CMK (cell line): ENCODE results near the gene NDUFA3.

Source experiments
- DNase-seq: peaks from one replicate; pipeline ENCODE4 v3.0.0-alpha.2; 2010; ENCODE audit warnings: low read depth

NDUFA3 gene

GRCh38 chr19:54107876-54108490, 5.3 kb downstream of the NDUFA3 start:
- no peak for DNase-seq

- DNase-seq = no peak
These were observed 5.8 kb downstream of the NDUFA3 start for GRCh38 chr19:54108496-54108895.

GRCh38 chr19:54109651-54110050, 7.0 kb downstream of the NDUFA3 start:
- DNase-seq = no peak

- DNase-seq = peak; percentile 54
These were observed 11.9 kb downstream of the NDUFA3 start for GRCh38 chr19:54114340-54115108.

GRCh38 chr19:54115109-54116063, 12.7 kb downstream of the NDUFA3 start, which contains the start of the genes PRPF31 and TFPT:
Gene PRPF31 (plus strand): TSS chr19:54115754. CDS start chr19:54118279, 2,525 bp downstream.
Gene TFPT (minus strand): TSS chr19:54115657. CDS start chr19:54115269, 388 bp downstream.
- DNase-seq = peak; percentile 92

DNA sequence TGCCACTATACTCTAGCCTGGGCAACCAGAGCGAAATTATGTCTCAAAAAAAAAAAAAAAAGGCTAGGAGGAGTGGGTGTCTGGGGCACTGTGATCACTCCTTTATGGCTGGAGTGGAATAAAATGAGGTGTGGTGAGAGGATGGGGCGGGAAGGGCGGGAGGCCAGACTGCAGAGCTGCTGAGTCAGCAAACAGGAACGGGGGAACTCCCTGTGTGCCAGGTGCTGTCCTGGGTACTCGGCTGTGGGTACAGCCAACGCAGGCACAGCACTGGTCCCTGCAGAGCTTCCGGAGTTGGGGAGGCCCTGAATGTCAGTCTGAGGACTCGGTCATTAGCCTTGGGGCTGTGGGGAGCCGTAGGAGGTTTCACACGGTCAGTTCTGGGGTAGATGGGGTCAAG, 18.6 kb downstream of the NDUFA3 start:
- no peak for DNase-seq

DNA sequence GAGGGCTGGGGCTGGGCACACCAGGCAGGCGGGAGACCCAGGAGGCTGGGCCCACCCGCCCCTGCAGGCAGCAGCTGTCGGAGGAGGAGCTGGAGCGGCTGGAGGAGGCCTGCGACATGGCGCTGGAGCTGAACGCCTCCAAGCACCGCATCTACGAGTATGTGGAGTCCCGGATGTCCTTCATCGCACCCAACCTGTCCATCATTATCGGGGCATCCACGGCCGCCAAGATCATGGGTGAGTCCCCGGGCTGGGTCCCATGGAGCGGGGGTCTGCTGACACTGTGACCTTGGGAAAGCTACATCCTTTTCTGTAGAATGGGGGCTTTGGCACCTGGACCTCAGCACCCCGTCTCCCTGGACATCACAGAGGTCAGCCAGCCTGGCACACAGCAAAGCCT, 21.0 kb downstream of the NDUFA3 start:
- DNase-seq = no peak

GRCh38 chr19:54124393-54124792, 21.7 kb downstream of the NDUFA3 start:
- DNase-seq = no peak

GRCh38 chr19:54125713-54126112, 23.1 kb downstream of the NDUFA3 start:
- DNase-seq = no peak

DNA sequence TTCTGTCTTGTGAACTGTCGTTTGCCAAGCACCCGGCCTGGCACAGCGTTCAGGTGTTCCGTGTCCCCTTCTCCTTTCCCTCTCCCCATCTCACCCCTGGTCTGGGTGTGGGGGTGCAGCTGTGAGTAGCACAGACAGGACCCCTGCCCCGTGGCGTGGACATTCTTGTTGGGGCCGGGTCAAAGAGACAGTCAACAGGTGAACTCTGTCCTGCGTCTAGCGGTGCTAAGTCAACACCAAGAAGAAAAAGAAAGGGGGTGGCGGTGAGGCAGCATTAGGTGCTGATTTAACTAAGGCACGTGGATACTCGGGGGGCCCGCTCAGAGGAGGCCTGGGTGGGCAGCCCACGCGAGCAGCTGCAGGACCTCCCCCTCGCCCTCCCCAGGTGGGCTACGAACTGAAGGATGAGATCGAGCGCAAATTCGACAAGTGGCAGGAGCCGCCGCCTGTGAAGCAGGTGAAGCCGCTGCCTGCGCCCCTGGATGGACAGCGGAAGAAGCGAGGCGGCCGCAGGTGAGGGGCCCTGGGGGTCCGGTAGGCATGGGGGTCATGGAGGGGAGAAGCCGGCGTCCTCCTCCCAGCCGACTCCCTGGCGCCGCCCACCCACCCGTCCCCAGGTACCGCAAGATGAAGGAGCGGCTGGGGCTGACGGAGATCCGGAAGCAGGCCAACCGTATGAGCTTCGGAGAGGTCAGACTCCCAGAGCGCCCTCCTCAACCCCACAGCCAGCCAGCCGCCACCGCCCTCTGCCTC, 25.2 kb downstream of the NDUFA3 start:
- no peak for DNase-seq

DNA sequence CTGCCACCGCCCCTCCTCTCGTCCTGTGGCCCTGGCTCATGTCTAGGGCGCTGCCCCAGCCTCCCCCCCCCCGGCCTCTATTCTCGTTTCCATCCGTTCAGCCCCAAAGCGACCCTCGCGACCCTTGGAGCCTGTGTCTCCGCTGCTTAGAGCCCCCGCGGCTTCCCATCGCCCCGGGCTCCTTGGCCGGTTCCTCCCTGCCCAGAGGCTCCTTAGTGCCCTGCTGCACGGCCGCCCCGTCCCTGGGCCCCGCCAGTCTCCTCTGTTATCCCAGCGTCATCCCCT, 25.7 kb downstream of the NDUFA3 start:
- no peak for DNase-seq

DNA sequence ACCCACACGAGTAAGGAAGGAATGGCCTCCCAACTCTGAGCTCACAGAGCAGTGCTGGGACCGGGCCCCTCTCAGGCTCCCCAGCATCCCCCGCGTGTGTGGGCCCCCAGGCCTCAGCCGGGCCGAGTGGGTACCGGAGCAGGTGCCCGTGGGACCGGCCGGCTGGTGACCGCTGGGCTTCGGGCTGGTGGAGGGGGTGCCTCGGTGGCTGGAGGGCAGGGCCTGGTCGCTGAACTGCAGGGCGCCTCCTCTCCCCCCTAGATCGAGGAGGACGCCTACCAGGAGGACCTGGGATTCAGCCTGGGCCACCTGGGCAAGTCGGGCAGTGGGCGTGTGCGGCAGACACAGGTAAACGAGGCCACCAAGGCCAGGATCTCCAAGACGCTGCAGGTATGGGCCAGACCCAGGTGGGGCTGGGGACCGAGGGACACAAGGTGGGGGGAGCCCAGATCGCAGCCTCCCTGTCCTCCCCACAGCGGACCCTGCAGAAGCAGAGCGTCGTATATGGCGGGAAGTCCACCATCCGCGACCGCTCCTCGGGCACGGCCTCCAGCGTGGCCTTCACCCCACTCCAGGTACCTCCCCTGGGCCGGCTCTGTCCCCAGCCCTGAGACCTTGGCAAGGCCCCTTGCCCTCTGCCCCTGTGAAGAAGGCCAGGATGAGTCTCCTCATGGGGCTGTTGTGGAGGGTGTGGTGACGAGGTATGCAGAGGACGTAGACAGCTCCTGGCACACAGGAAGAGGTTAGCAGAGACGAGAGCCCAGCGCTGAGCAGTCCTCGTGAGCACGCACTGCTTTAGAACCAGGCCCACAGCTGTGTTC, 26.4 kb downstream of the NDUFA3 start:
- DNase-seq = no peak

DNA sequence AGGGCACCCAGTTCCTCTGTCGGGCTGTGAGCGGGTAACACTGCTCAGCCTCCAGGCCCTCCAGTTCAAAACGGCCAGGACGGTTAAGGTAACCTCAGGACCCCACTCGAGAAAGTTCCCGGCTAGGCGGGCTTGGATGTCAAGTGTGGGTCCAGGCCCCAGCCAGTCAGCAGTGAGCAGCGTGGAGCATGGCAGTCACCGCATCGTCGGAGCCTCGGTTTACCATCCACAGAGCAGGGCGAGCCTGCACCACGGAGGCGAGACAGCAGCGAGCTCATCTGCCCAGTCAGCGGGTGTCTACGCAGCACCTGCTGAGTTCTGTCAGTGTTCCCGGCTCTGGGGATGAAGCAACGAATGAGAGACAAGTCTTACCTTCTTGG, 27.0 kb downstream of the NDUFA3 start:
- DNase-seq = no peak

DNA sequence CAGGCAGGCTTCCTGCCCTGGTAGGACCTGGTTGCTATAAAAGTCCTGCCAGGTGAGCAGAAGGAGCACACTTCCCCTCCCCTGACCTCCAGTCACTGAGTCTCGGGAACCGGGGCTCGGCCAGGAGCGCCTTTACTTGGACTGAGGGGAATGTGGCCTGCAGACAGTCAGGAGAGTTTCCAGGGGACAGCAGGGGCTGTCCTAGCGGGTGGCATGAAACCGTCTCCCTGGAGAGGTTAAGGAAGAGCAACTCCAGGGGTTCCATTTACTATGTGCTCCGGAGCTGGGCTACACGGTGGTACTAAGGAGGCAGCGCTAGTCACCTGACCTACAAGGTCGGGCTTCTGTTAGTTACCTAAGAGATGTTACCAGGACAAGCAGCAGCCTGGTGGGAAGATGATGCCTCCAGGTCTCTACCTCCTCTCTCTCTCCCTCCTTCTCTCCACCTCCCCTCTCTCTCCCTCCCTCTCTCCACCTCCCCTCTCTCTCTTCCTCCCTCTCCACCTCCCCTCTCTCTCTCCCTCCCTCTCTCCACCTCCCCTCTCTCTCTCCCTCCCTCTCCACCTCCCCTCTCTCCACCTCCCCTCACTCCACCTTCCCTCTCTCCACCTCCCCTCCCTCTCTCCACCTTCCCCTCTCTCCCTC, 30.8 kb downstream of the NDUFA3 start:
- DNase-seq = peak; percentile 38

DNA sequence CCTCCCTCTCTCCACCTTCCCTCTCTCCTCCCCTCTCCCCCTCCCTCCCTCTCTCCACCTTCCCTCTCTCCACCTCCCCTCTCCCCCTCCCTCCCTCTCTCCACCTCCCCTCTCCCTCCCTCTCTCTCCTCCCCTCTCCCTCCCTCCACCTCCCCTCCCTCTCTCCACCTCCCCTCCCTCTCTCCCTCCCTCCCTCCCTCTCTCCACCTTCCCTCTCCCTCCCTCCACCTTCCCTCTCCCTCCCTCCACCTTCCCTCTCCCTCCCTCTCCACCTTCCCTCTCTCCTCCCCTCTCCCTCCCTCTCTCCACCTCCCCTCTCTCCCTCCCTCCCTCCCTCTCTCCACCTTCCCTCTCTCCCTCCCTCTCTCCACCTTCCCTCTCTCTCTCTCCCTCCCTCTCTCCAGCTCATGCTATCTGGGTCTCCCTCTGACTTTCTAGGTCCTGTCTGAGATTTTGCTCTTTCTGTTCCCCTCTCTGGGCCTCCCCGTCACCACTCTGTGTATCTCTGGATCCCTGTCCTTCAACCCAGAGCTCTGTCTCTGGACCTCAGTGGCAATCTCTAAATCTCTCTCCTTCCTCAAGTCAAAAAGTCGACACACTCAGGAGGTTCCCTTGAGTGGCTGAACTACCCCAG, 31.4 kb downstream of the NDUFA3 start:
- DNase-seq = no peak

DNA sequence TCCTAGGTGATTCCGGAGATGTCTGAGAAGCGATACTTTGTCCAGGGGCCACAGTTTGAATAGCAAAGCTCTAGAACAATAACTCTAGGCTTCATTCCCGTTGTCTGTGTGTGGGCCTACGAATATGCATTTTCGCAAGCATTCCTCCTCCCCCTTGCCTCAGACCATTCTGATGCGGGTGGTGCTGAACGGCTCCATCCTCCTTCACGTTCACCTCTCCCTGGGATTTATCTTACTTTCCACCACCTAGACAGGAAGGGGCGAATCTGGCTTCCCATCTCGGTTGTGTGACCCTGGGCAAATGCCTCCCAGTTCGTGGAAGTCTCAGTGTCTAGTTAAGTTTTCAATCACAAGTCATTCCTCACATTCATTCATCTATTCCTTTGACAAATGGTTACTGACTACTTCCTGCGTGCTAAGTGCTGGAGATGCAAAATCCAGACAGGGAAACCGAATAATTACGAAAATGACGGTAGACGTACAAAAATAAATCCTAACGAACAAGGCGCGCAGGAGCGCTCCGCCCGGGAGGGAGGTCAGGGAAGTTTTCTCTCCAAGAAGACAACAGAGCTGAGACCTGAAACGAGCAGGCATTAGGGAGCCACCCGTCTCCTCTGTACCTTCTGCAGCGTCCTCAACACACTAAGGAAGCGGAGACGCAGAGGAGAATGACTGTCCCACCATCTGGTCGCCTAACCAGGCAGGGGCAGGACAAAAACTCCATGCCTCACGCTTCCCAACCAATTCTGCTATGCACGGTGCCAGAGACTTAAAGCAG, 33.6 kb downstream of the NDUFA3 start:
- no peak for DNase-seq

GRCh38 chr19:54136864-54137698, 34.4 kb downstream of the NDUFA3 start:
- DNase-seq = peak; percentile 100
